ENCODE measurements around the gene TM4SF20.
"Not testable (repeated sequence)": the region's sequence is repeated elsewhere in the genome, so short reads cannot be mapped to it uniquely, and the experiment has no call there.

Gene TM4SF20

DNA sequence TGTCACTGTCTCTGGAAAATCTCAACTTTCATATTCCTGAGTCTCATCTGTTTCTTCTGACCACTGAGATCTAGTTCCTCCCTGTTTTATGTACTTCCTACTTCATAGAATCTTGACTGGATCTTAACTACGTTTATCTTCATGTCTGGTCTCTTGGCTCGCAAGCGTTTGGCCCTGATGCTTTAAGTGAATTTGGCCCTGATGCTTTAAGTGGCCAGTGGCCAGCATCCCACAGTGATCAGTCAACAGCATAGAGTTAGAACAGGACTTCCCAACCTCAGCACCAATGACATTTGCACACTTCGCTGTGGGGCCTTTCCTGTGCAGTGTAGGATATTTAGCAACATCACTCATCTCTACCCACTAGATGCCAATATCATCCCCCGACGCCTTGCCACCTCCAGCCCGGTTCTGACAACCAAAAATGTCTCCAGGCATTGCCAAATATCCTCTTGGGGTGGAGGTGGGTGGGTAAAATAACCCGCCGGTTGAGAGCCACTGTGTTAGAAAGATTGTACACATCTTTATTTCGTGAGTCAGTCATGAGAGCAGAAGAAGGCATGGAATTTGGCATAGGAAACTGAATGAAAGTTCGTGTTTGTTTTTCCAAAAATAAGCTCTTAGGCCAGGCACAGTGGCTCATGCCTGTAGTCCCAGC, 12.2 kb downstream of the TM4SF20 start:
- DNase-seq = peak; percentile 0

DNA sequence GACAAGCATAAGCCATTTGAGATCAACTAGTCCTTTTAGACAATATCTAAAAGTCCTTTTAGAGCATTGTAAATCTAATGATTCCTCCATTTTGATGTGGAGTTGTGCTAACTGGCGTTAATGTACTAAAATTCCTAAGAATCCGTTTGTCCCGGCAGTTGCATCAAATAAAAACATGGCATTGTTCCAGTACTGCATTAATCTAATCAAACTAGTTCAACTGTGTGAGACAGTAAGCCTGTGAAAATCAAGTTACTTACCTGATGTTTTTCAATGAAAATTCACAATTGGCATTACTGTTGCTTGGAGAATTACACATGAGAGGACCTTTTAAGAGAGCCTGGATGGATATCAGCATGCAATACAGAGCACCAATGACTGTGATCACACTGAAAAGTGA, 13.3 kb downstream of the TM4SF20 start:
- DNase-seq = no peak

DNA sequence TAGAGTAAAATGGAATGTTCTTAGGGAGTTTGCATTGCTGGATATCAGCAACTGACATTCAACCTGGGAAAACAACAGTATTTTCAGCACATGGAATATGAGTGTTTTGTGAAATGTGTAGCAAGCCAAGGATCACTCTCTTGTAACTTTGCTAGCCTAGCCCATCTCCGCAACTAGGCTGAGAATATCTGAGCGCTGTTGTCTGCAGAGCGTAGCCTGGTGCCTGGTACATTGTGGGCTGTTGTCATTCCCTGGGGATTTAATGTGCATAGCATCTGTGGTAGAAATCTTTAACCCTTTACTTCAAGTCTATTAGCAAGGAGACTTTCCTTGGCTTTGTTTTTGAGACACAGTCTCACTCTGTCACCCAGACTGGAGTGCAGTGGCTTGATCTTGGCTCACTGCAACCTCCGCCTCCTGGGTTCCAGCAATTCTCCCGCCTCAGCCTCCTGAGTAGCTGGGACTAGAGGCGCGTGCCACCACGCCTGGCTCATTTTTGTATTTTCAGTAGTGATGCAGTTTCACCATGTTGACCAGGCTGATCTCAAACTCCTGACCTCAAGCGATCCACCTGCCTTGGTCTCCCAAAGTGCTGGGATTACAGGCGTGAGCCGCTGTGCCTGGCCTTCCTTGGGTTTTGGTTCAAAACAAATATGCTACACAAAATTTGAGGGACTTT, 14.4 kb downstream of the TM4SF20 start:
- DNase-seq = not testable (repeated sequence)

DNA sequence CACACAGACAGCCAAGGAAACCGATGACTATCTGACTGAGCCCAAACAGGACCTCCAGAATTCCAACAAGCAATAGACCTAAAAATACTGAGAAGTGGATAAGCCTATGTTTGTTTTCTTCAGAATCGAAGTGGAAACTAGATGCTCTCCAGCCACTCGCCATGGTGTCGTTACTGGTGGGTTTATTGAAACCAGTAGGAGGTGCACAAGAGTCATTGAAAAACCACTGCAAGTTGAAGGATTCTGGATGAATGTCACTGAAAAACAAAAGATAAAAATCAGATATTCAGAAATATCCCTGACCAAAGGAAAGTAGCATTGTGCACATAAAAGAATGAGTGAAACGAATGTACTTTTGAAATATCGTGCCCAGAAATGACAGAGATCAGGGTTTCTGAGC, 15.3 kb downstream of the TM4SF20 start:
- DNase-seq = no peak

DNA sequence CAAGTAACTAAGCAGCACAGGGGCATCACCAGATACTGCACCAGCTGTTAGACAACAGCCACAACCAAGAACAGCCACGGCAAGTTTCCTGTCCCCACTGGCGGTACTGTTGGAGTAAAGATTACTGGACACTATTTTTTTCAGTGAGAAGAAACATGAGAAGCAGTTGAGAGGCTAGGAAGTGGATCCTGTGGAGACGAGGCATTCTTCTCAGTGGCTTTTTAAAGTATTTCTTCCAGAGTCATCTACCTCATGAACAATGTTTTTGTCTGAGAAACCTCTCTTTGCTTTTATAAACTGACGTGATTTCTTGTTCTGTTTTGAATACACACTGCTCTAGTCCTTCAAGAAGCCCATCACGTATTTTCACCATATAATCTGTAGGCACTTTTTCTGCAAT, 18.8 kb downstream of the TM4SF20 start:
- DNase-seq = no peak

DNA sequence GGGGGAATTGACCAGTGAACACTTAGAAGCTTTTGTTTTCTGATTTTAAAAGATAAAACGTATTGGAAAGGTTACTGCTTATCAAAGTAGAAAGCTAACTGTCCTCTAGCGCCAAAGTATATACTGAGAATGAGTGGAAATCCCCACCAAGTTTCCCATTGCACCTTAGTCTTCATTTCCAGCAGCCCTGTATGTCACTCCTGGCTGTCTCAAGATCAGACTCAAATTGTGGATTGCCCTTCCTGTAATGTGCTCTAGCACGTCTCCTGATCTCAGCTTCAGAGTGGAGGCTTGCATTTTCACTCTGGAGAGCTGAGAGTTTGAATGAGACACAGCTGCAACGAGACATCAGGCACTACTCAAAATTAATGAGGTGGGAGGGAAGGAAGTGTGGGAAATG, 27.5 kb downstream of the TM4SF20 start:
- no peak for DNase-seq

DNA sequence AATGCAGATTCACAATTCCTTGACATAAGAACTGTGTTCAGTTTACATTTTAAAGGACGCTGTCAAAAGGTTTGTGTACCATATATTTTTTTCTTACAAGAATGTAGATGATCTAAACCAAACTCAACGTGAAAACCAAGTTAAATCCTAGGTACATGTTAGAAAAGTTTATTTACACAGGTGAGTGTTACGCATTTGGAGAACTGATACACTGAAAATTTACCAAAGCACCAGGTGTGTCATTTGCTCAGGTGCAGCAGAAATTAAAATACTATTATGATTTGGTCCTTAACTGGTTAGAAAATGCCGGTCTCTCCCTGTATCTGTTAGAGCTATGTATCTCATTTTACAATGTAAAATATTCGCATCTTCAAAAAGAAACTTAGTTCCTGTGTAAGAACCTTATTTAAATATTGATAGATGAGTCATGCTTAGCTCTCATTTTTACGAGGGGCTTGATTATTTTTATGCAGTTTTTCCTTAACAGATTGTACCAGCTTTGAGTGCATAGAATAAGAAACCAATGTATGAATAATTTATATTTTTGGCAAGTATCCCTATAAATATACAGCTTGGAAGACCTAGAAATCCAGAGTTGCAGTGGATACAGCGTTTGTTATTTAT, 29.0 kb downstream of the TM4SF20 start:
- no peak for DNase-seq

DNA sequence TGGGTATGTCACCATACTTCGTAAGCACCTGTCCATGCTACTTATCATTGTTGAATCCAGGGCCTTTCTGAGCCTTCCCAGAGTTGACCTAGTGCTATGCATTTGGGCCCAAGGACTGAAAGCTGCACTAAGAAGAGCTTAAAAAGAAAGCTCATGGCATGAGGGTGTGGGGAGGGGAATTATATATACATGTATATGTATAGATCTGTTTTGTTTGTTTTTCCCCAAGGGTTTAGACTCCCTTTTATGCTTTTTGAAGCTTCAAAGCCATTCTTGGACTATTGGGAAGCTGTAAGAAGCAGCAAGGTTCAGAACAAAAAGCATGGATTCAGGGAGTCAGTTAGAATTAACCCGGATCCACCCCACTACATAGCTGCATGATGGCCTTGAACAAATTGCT, 30.8 kb downstream of the TM4SF20 start:
- no peak for DNase-seq

DNA sequence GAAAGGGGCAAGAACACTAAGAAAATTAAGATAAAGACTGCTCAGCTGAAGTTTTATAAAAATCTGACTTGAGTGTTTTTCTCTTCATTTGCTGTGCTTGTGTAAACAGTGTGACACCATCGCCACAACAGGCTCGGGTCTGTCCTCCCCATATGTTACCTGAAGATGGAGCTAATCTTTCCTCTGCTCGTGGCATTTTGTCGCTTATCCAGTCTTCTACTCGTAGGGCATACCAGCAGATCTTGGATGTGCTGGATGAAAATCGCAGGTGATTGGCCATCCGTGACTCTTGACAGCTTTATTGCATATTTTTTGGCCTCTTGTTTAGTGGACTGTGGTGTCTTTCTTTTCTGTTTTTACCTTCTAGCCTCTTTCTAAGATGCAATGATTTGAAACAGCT, 32.0 kb downstream of the TM4SF20 start:
- DNase-seq = no peak

DNA sequence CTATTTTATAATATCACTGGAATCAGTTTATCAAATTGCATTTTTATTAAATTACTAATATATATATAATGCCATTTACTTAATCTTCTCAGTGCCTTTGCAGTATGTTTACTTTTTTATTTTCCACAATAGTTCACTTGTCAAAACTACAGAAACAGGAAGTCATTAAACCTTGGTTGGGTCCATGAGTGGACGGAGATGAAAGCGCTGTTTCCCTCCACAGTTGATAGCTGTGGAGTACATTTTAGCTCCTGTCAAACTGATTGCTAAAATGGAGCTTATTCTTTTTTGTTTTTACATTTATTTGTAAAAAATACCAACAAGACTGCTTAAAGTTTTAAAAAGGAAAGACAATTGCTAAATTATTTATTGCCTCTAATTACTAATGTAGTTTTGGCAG, 34.9 kb downstream of the TM4SF20 start:
- no peak for DNase-seq

DNA sequence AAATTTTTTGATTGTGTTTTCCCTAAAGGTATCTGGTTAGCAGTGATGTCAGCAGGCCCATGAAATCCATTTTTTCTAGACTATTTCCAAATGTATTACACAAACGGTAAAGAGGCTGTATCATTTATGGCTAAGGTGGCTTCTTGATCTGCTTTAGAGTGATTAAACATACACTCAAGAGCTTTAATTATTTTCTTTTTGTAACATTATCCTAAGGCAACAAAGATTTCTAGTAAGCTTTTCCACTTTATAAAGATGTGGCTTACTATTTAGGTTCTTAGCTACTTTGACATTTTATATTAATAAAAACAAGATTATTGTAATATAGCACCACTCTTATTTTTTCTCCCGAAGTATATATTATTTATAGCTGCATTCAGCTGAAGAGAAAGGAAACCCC, 37.6 kb downstream of the TM4SF20 start:
- DNase-seq = no peak

DNA sequence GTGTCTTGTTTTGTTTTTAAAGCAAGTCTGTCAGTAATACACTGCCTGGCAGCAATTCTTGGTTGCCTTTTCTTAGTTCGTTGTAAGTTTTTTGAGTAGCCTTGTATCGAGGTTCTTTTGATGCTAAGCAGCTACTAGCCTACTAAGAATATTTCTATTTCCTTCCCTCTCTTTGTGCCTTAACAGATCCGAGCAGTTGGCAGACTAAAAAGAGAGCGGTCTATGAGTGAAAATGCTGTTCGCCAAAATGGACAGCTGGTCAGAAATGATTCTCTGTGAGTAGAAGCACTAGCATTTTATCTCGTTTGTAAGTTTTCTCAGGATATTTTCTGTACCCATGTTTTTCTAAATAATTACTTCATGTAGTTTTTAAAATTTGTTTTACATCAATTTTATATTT, 39.0 kb downstream of the TM4SF20 start:
- DNase-seq = no peak

DNA sequence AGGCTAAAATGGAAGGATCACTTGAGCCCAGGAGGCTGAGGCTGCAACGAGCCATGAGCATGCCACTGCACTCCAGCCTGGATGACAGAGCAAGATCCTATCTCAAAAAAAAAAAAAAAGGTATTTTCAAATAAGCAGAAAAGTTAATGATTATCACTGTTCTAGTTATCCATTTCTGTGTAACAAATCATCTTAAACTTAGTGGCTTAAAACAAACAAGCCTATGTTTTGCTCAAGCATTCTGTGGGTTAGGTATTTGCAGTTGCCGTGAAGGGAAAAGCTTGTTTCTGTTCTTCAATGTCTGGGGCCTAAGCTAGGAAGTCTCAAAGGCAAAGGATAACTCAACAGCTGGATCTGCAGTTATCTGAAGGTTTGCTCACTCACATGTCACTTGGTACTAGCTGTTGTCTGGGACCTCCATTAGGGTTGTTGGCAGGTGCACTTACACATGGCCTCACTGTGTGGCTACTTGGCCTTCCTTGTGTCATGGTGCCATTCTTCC, 40.0 kb downstream of the TM4SF20 start:
- DNase-seq = no peak

DNA sequence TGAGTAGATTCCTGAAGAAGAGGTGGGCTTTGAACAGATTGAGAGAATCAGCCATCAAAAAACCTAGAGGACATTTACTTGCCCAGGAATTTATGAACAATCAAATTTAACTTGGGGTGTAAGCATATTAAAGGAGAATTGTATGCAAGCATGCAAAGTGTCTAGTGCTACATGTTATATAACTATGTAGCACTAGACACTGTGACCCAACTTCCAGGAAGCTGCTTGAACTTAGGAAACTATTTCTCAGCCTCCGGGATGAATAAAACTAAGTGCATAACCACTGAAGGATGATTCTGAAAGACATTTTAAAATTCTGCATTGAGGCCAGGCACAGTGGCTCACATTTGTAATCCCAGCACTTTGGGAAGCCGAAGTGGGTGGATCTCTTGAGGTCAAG, 41.7 kb downstream of the TM4SF20 start:
- no peak for DNase-seq

DNA sequence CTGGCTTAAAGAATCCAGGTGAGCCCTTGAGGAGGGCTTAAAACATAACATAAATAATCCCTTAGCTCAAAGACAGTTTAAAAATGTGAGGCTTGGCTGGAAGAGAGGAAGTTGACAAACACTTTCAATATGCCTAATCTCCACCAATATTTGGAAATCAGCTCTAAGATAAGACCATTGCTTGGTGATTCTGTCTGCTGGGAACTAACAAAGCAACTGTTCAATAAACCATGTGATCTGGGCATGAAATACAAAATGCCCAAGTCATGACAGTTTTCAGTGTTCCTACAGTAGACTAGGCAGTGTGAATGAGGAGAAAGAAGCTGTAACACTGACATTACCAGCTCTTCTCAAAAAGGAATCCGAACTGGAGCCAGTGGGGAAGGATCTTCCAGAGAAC, 43.4 kb downstream of the TM4SF20 start:
- no peak for DNase-seq

DNA sequence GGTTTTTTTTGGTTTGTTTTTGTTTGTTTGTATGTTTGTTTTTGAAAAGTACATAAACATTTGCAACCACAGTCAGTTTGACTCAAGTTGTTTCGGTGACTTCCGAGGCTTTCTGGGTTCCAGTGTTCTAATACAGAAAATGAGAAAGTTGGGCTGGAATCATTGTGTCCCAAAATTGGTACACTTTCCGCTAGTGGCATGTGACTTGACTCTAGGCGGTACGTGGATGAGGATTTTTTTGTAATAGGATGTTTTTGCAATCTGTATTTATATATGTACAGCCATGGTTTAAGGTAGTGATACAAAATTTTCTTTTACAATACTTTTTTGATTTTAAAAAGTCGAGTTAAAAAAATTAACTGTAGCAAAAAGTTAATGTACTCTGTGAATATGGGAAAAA, 52.3 kb downstream of the TM4SF20 start:
- no peak for DNase-seq

DNA sequence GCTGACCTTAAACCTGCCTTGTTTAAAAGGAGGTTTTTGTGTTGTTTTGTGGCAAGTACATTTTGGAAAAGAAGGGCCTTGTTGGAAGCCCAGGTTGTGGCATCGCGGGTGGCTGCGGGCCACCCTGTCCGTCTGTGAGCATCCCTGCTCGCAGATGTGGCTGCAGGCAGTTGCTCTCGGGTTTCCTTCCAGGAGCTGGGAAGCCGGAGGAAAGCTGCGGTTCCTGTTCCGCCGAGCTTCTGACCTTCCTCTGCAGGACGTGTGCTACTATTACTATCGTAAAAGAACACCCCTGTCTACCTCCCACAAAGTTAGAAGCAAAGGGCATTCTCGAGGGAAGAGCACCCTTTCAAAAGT, 53.3 kb downstream of the TM4SF20 start:
- peak; percentile 52 for DNase-seq

DNA sequence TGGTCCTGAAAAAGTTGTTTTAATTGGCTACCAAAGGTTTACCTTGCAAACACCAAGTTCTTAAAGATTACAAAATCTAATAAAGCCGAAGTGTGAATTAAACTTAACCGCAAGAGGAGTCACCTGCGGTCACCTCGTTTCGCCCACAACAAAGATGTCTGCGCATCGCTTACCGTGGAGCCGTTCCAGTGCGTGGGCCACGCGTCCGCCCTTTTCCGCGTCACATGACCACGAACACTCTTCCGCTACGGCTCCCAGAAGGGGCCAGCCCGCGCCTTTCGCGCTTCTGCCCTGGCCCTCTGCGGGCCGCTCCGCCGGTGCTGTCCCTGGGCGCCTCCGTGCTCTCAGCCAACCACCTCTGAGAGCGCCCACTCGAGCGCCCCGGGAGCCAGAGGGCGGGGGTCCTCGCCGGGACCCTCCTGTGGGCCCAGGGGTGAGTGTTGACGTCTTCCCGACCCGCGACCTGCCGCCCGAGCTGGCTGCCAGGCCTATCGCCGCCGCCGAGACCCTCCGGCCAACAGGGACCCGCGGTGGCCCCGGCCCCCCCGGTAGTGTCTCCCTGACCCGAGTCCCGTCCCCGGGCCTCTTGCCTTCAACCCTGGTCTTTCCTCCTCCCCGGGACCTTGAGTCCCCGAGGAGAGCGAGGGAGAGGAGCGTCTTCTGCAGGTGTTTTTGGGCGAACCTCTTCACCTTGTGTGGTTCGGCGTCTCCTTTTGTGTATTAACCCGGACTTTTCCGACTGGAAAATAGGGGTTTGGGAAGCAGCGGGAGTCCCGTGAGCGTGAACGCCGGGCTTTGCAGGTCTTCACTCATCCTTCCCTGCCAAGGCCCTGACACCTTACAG, 53.9 kb downstream of the TM4SF20 start, which contains the start of gene MFF:
MFF (plus strand) TSS at position 257 of the 844 bp plus-strand sequence. CDS start 5,415 bp downstream, outside the sequence.
- peak; percentile 92 for DNase-seq

DNA sequence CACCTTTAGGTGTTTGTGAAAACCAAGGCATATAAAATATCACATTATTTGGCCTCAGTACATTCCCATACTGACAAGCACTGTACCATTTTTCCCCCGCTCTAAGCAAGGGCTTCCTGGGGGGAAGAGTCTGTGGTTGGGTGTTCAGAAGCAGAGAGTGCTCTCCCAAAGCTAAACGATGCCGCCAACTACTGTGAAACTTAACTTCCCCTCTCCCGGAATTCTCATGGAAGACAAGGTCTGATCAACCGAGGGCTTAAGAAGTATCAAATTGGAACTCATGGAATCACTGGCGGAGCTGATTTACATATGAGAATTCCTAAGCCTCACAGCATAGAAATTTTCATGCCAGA, 54.5 kb downstream of the TM4SF20 start:
- DNase-seq = peak; percentile 53

DNA sequence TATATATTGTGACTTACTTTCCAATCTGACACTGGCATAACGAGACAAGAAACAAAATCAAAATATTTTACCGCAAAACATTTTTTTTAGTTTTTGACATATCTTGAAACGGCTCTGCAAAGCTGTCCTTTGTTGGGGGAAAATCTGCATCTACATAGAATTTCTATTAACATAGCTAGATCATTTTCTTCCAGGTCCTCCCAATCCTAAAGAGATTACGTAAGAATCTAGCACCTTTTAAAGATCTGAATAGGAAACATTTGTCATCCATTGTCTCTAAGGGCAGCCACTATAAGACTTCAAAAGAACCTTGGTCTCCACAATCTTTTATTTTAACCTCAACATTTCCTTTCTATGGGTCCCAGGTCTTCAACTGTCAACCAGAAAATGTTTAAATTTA, 55.3 kb downstream of the TM4SF20 start:
- no peak for DNase-seq

DNA sequence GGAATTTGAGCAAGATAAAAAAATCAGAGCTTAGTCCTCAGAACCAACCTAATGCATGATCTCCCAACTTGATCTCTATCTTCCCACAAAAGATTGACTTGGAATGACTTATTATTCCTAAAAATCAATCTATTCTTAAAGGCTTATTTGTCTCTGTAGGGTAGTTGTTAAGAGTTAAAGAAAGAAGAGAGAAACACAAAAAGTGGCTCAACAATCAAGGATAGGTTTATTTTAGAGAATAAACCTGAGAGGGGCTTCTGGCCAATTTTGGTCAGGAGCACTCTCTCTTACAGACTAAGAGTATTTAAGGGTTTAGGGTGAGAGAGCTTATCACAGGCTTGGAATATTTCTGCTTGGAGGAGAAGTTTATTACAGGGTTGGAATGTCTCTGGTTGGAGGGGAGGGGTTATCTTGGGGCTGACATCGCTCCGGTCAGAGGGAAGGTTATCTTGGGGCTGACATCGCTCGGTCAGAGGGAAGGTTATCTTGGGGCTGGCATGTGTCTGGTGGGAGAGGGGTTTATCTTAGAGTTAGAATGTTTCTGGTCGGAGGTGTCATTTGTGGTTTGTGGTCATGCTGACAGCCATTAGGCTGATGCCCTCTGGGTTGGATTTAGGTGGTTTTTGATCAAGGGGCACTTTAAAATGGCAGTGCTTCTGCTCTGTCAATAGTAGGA, 56.4 kb downstream of the TM4SF20 start:
- DNase-seq = no peak

DNA sequence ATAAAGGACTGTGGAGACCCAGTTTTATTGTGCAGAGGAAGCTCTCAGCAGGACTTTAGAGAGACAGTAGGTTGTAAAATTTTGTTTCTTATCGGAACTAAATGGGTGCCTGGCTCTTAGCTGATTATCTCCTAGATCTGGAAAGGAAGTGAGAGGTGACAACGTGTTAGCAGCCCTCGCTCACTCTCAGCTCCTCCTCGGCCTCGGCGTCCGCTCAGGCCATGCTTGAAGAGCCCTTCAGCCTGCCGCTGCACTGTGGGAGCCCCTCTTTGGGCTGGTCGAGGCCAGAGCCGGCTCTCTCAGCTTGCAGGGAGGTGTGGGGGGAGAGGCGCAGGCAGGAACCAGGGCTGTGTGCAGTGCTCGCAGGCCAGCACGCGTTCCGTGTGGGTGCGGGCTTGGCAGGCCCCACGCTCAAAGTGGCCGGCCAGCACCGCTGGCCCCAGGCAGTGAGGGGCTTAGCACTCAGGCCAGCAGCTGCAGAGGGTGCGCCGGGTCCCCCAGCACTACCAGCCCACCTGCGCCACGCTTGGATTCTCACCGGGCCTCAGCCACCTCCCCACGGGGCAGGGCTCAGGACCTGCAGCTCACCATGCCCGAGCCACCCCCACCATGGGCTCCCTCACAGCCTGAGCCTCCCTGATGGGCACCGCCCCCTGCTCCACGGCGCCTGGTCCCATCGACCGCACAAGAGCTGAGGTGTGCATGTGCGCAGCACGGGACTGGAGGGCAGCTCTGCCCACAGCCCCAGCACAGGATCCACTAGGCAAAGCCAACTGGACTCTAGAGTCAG, 58.6 kb downstream of the TM4SF20 start:
- no peak for DNase-seq
